Keratinocyte (primary cell): ENCODE results near the gene CCDC178. TPM values are rescaled to one million over a fixed set of nuclear protein-coding genes. Genes with fewer than 3 reads are reported as not detected.
"Not testable (repeated sequence)": the region's sequence is repeated elsewhere in the genome, so short reads cannot be mapped to it uniquely, and the experiment has no call there.

ENCODE experiments used
- DNase-seq: peaks from one replicate; pipeline ENCODE4 v3.0.0-alpha.2; 2011; ENCODE audit warnings: low read depth, missing footprints, low spot score
- FAIRE-seq: peaks from 2 replicates; lab custom pipeline; 2011; peaks lifted over from hg19 to GRCh38; lab: Jason Lieb, UNC
- H2AFZ ChIP-seq: 2 replicates; pipeline ENCODE4 v1.6.0; 2012; ENCODE audit warnings: low read length, control low read depth, inconsistent platforms; ENCODE audit not compliant: control insufficient read depth
- H3K27ac ChIP-seq: 2 replicates; pipeline ENCODE4 v1.5.1; 2011; ENCODE audit warnings: low read length; ENCODE audit not compliant: control insufficient read depth, insufficient read depth
- H3K27me3 ChIP-seq: 3 replicates; pipeline ENCODE4 v1.6.0; 2011; ENCODE audit warnings: low read length; ENCODE audit not compliant: control insufficient read depth, insufficient read depth; ENCODE audit errors: extremely low read depth
- H3K36me3 ChIP-seq, 2 experiments: 2 replicates in 1 of 2; 3 replicates in 1 of 2; pipeline ENCODE4 v1.5.1; 2011; ENCODE audit warnings: low read length in 2 of 2, mild to moderate bottlenecking in 1 of 2; ENCODE audit not compliant: control insufficient read depth in 2 of 2, insufficient read depth in 2 of 2; ENCODE audit errors: extremely low read depth in 1 of 2
- H3K4me1 ChIP-seq: 3 replicates; pipeline ENCODE4 v1.5.1; 2011; ENCODE audit warnings: low read length; ENCODE audit not compliant: control insufficient read depth, insufficient read depth; ENCODE audit errors: extremely low read depth
- H3K4me2 ChIP-seq: 3 replicates; pipeline ENCODE4 v1.6.0; 2011; ENCODE audit warnings: low read depth, low read length; ENCODE audit not compliant: control insufficient read depth, insufficient read depth; ENCODE audit errors: extremely low read depth
- H3K4me3 ChIP-seq, 3 experiments: fragments of 200-600 bp in 1 of 3; sonication (generic) in 1 of 3; 2 replicates in 2 of 3; 3 replicates in 1 of 3; pipeline ENCODE4 v1.5.1; 2011 to 2016; ENCODE audit warnings: low read length in 3 of 3, mild to moderate bottlenecking in 3 of 3, control low read depth in 2 of 3, inconsistent platforms in 1 of 3, low read depth in 1 of 3, mixed read lengths in 1 of 3, mixed run types in 1 of 3, moderate library complexity in 1 of 3; ENCODE audit not compliant: control insufficient read depth in 2 of 3, insufficient read depth in 2 of 3; ENCODE audit errors: extremely low read depth in 1 of 3
- H3K79me2 ChIP-seq: 2 replicates; pipeline ENCODE4 v1.6.0; 2012; ENCODE audit warnings: low read length; ENCODE audit not compliant: control insufficient read depth, insufficient read depth
- H3K9ac ChIP-seq: 3 replicates; pipeline ENCODE4 v1.6.0; 2011; ENCODE audit warnings: low read length; ENCODE audit not compliant: control insufficient read depth, insufficient read depth; ENCODE audit errors: extremely low read depth
- H3K9me1 ChIP-seq: 3 replicates; pipeline ENCODE4 v1.6.0; 2011; ENCODE audit warnings: low read length; ENCODE audit not compliant: control insufficient read depth, insufficient read depth; ENCODE audit errors: extremely low read depth
- H3K9me3 ChIP-seq: 2 replicates; pipeline ENCODE4 v1.5.1; 2012; ENCODE audit warnings: low read depth, low read length; ENCODE audit not compliant: control insufficient read depth
- H4K20me1 ChIP-seq: 3 replicates; pipeline ENCODE4 v1.6.0; 2011; ENCODE audit warnings: low read length; ENCODE audit not compliant: control insufficient read depth, insufficient read depth; ENCODE audit errors: extremely low read depth
- CTCF ChIP-seq, 3 experiments: IDR thresholded peaks in 1 of 3; conservative IDR thresholded peaks in 1 of 3; optimal IDR thresholded peaks in 1 of 3; 2 replicates in 2 of 3; 3 replicates in 1 of 3; pipeline versions ENCODE3 to v1.5.1; 2011; ENCODE audit warnings: low read length in 3 of 3, mild to moderate bottlenecking in 3 of 3, moderate library complexity in 2 of 3, control low read depth in 1 of 3, inconsistent platforms in 1 of 3; ENCODE audit not compliant: insufficient read depth in 2 of 3; ENCODE audit errors: extremely low read depth in 1 of 3
- EZH2 ChIP-seq: IDR thresholded peaks from one replicate; pipeline ENCODE4 v1.6.1; 2012; ENCODE audit warnings: inconsistent platforms, mild to moderate bottlenecking, low read length, moderate library complexity
- dilution Hi-C: fragments of 300-500 bp; cut with MboI; formaldehyde crosslinking; loops from one replicate; pipeline ENCODE4 v1.7.0; 2020; ENCODE audit warnings: low sequenced_read_pairs; ENCODE audit not compliant: extremely low pct_ligation_motif_present
- polyA plus RNA-seq, 5 experiments: library from polyadenylated mRNA; depleted of rRNA in 3 of 5; stranded (reverse) in 3 of 5; stranded (forward) in 1 of 5; unstranded in 1 of 5; fragments of >200 nt; gene quantifications; 1 replicate in 1 of 5; 2 replicates in 3 of 5; 3 replicates in 1 of 5; pipeline versions ENCODE4 v1.2.1 to v1.2.3, GENCODE V29; 2011 to 2012; ENCODE audit warnings: missing spikeins in 2 of 5, low read depth in 1 of 5, low replicate concordance in 1 of 5

Gene CCDC178
- polyA plus RNA-seq, 1 donor (not counting 4 experiments of a cell fraction or from before 2014, with no cell fraction given) = 0.14 TPM

- TF ChIP-seq CTCF (optimal IDR thresholded peaks at IDR 0.05 in 1 of 3, IDR thresholded peaks at IDR 0.05 in 1 of 3, conservative IDR thresholded peaks at IDR 0.05 in 1 of 3; ENCODE audit: extremely low read depth in 1 of 3, insufficient read depth in 2 of 3, low read length in 3 of 3) = no peak
- no peak for TF ChIP-seq EZH2
- no peak overlapping the region for H2AFZ ChIP-seq
- H3K27ac ChIP-seq = no peak overlapping the region
- no peak overlapping the region for H3K4me2 ChIP-seq
- no peak for DNase-seq
- FAIRE-seq = no peak
- no peaks in the 10 kb centered on the region for H3K9me1 ChIP-seq
- no peak overlapping the region for H3K4me3 ChIP-seq
- H3K9ac ChIP-seq = no peak overlapping the region
- no peaks in the 10 kb centered on the region for H3K36me3 ChIP-seq
- dilution Hi-C loops = no loop called here
- H4K20me1 ChIP-seq = no peaks in the 10 kb centered on the region
- no peaks in the 10 kb centered on the region for H3K9me3 ChIP-seq
- no peaks in the 10 kb centered on the region for H3K79me2 ChIP-seq
- no peaks in the 10 kb centered on the region for H3K4me1 ChIP-seq
- H3K27me3 ChIP-seq = no peaks in the 10 kb centered on the region
Measured at GRCh38 chr18:33350256-33350655, 90.3 kb downstream of the CCDC178 start.

- H3K4me2 ChIP-seq, H4K20me1 ChIP-seq, H2AFZ ChIP-seq, H3K79me2 ChIP-seq, H3K9ac ChIP-seq, H3K4me1 ChIP-seq, FAIRE-seq, H3K27ac ChIP-seq, H3K9me3 ChIP-seq, H3K9me1 ChIP-seq, H3K27me3 ChIP-seq, DNase-seq, dilution Hi-C loops, H3K36me3 ChIP-seq, H3K4me3 ChIP-seq: not testable (repeated sequence)
Measured at GRCh38 chr18:33339733-33340132, 100.8 kb downstream of the CCDC178 start.

GRCh38 chr18:33334781-33335180 is 105.7 kb downstream of the CCDC178 start:
- Histone ChIP-seq H2AFZ (no peak overlapping the region), H3K27me3 (no peaks in the 10 kb centered on the region)
- TF ChIP-seq EZH2 (no peak), CTCF (optimal IDR thresholded peaks at IDR 0.05 in 1 of 3, IDR thresholded peaks at IDR 0.05 in 1 of 3, conservative IDR thresholded peaks at IDR 0.05 in 1 of 3; ENCODE audit: extremely low read depth in 1 of 3, insufficient read depth in 2 of 3, low read length in 3 of 3) (no peak)

More at GRCh38 chr18:33334781-33335180, 105.7 kb downstream of the CCDC178 start:
- Histone ChIP-seq H3K36me3 (no peaks in the 10 kb centered on the region), H3K4me1 (no peaks in the 10 kb centered on the region), H4K20me1 (no peaks in the 10 kb centered on the region), H3K4me2 (no peak overlapping the region), H3K79me2 (no peaks in the 10 kb centered on the region), H3K9ac (no peak overlapping the region), H3K27ac (no peak overlapping the region), H3K4me3 (no peak overlapping the region), H3K9me3 (no peaks in the 10 kb centered on the region), H3K9me1 (no peaks in the 10 kb centered on the region)
- no peak for DNase-seq
- no peak for FAIRE-seq
- dilution Hi-C loops = no loop called here
